Trophoblast cell (in vitro differentiated cells and primary cell): Measurements from ENCODE around the gene THEMIS2.
A peak's percentile ranks its signal among the peaks of the same experiment; 100 is the strongest.

Experiments
- DNase-seq, 2 donors: peaks; one replicate each; pipeline ENCODE4 v3.0.0-alpha.2; 2016
- H2AFZ ChIP-seq: 2 replicates; pipeline ENCODE4 v1.6.1; 2013; ENCODE audit warnings: low read length, moderate library complexity, mild to moderate bottlenecking; ENCODE audit not compliant: insufficient read depth, poor library complexity
- H2AK5ac ChIP-seq: 2 replicates; pipeline ENCODE4 v1.6.1; 2013; ENCODE audit warnings: mild to moderate bottlenecking, low read length
- H2BK120ac ChIP-seq: 2 replicates; pipeline ENCODE4 v1.6.1; 2013; ENCODE audit warnings: low read length, mild to moderate bottlenecking, moderate library complexity; ENCODE audit not compliant: insufficient read depth, poor library complexity
- H2BK12ac ChIP-seq: 2 replicates; pipeline ENCODE4 v1.6.1; 2013; ENCODE audit warnings: mild to moderate bottlenecking, low read length, moderate library complexity
- H2BK5ac ChIP-seq: 2 replicates; pipeline ENCODE4 v1.6.1; 2013; ENCODE audit warnings: low read length, low read depth, moderate library complexity, mild to moderate bottlenecking; ENCODE audit not compliant: poor library complexity
- H3K14ac ChIP-seq: 2 replicates; pipeline ENCODE4 v1.6.1; 2013; ENCODE audit warnings: mild to moderate bottlenecking, low read length
- H3K18ac ChIP-seq: 2 replicates; pipeline ENCODE4 v1.6.1; 2013; ENCODE audit warnings: mild to moderate bottlenecking, low read length
- H3K23ac ChIP-seq: 2 replicates; pipeline ENCODE4 v1.6.1; 2013; ENCODE audit warnings: low read length
- H3K27ac ChIP-seq: 2 replicates; pipeline ENCODE4 v1.5.1; 2013; ENCODE audit warnings: low read depth, mild to moderate bottlenecking, inconsistent platforms, low read length, moderate library complexity
- H3K27me3 ChIP-seq: 2 replicates; pipeline ENCODE4 v1.6.1; 2013; ENCODE audit warnings: inconsistent platforms, mild to moderate bottlenecking, low read length, moderate library complexity; ENCODE audit not compliant: insufficient read depth
- H3K36me3 ChIP-seq, 2 experiments: 1 replicate in 1 of 2; 2 replicates in 1 of 2; pipeline ENCODE4 v1.6.1; 2013; ENCODE audit warnings: low read length in 2 of 2, mild to moderate bottlenecking in 2 of 2, moderate library complexity in 1 of 2; ENCODE audit not compliant: insufficient read depth in 2 of 2, control insufficient read depth in 1 of 2
- H3K4ac ChIP-seq: 2 replicates; pipeline ENCODE4 v1.6.1; 2013; ENCODE audit warnings: low read depth, mild to moderate bottlenecking, low read length, moderate library complexity
- H3K4me1 ChIP-seq, 2 experiments: 1 replicate in 1 of 2; 2 replicates in 1 of 2; pipeline ENCODE4 v1.6.1; 2013; ENCODE audit warnings: low read length in 2 of 2, mild to moderate bottlenecking in 2 of 2, moderate library complexity in 1 of 2; ENCODE audit not compliant: insufficient read depth in 2 of 2, control insufficient read depth in 1 of 2
- H3K4me2 ChIP-seq: 2 replicates; pipeline ENCODE4 v1.6.1; 2013; ENCODE audit warnings: inconsistent platforms, mild to moderate bottlenecking, low read length, moderate library complexity
- H3K4me3 ChIP-seq: 2 replicates; pipeline ENCODE4 v1.5.1; 2013; ENCODE audit warnings: mild to moderate bottlenecking, low read depth, low read length, inconsistent platforms
- H3K79me1 ChIP-seq: one replicate; pipeline ENCODE4 v1.6.1; 2013; ENCODE audit warnings: low read length
- H3K79me2 ChIP-seq: 2 replicates; pipeline ENCODE4 v1.6.1; 2013; ENCODE audit warnings: low read length, mild to moderate bottlenecking; ENCODE audit not compliant: control insufficient read depth, insufficient read depth, poor library complexity
- H3K9ac ChIP-seq: 2 replicates; pipeline ENCODE4 v1.6.1; 2013; ENCODE audit warnings: mild to moderate bottlenecking, low read length
- H3K9me3 ChIP-seq: 2 replicates; pipeline ENCODE4 v1.6.1; 2013; ENCODE audit warnings: low read depth, mild to moderate bottlenecking, control low read depth, inconsistent platforms, low read length; ENCODE audit not compliant: insufficient read depth
- H4K12ac ChIP-seq: 2 replicates; pipeline ENCODE4 v1.6.1; 2013; ENCODE audit warnings: low read depth, mild to moderate bottlenecking, low read length, moderate library complexity
- H4K8ac ChIP-seq: 2 replicates; pipeline ENCODE4 v1.6.1; 2013; ENCODE audit warnings: low read depth, mild to moderate bottlenecking, low read length, moderate library complexity
- H4K91ac ChIP-seq: one replicate; pipeline ENCODE4 v1.6.1; 2013; ENCODE audit warnings: low read depth, mild to moderate bottlenecking, low read length, moderate library complexity
- WGBS: extraction: QIAGEN DNeasy Blood & Tissue Kit; methylation state at CpG from one replicate; pipeline ENCODE4 v1.1.7; 2013; ENCODE audit warnings: missing lambda C conversion rate; ENCODE audit not compliant: insufficient read length, insufficient coverage; ENCODE audit errors: extremely low coverage; 5-methylcytosine and 5-hydroxymethylcytosine counted together

The THEMIS2 gene

DNA sequence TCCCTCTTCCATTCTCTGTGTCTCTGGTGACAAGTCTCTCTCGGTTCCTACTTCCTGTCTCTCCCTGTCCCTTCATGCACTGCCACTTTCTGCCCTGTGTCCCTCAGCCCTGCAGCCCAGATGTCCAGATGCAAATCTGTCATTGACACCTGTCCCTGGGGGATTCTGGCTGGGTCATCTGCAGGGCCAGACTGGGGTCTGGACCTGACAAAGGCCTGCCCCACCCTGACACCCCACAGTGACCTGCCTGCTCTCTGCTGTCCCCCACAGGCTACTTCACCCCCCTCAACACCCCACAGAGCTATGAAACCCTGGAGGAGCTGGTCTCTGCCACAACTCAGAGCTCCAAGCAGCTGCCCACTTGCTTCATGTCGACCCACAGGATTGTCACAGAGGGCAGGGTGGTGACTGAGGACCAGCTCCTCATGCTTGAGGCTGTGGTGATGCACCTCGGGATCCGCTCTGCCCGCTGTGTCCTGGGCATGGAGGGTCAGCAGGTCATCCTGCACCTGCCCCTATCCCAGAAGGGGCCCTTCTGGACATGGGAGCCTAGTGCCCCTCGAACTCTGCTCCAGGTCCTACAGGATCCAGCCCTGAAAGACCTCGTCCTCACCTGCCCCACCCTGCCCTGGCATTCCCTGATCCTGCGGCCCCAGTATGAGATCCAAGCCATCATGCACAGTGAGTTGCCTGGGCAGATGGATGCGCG lies 7.2 kb downstream of the THEMIS2 start:
- H2AFZ ChIP-seq = no peak overlapping the region

DNA sequence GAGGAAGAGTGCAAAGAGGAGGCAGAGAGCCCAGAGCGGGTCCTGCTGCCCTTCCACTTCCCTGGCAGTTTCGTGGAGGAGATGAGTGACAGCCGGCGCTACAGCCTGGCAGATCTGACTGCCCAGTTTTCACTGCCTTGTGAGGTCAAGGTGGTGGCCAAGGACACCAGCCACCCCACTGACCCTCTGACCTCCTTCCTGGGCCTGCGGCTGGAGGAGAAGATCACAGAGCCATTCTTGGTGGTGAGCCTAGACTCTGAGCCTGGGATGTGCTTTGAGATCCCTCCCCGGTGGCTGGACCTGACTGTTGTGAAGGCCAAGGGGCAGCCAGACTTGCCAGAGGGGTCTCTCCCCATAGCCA lies 10.2 kb downstream of the THEMIS2 start:
- Histone ChIP-seq H2AK5ac (no peak overlapping the region), H3K79me1 (no peaks in the 10 kb centered on the region), H3K36me3 (peaks cover 0 to 8% of the 10 kb centered on the region in 2 experiments), H3K4me1 (no peaks in the 10 kb centered on the region), H3K9me3 (peaks cover 2% of the 10 kb centered on the region), H4K91ac (no peak overlapping the region), H2BK5ac (no peak overlapping the region), H3K79me2 (no peaks in the 10 kb centered on the region), H3K4me2 (no peak overlapping the region), H3K14ac (no peak overlapping the region), H3K9ac (no peak overlapping the region), H3K23ac (no peak overlapping the region), H4K12ac (no peak overlapping the region), H3K27me3 (no peaks in the 10 kb centered on the region), H3K18ac (no peak overlapping the region), H3K4me3 (no peak overlapping the region), H3K27ac (no peak overlapping the region), H3K4ac (no peak overlapping the region), H2BK12ac (no peak overlapping the region), H2AFZ (no peak overlapping the region), H4K8ac (no peak overlapping the region), H2BK120ac (no peak overlapping the region)
- WGBS = no CpG with 5 or more reads among the region's 6 CpGs
- no peak for DNase-seq

More for the DNA sequence above, 7.2 kb downstream of the THEMIS2 start:
- H3K14ac ChIP-seq = no peak overlapping the region
- no peaks in the 10 kb centered on the region for H3K79me2 ChIP-seq
- H3K4me3 ChIP-seq = no peak overlapping the region
- H4K91ac ChIP-seq = no peak overlapping the region
- H3K9me3 ChIP-seq = peaks cover 2% of the 10 kb centered on the region
- H2BK120ac ChIP-seq = no peak overlapping the region
- no peak overlapping the region for H3K27ac ChIP-seq
- no peak overlapping the region for H3K18ac ChIP-seq
- H3K4ac ChIP-seq = no peak overlapping the region
- no peak overlapping the region for H3K4me2 ChIP-seq
- no peak overlapping the region for H3K9ac ChIP-seq
- no peak overlapping the region for H4K12ac ChIP-seq
- H2BK5ac ChIP-seq = no peak overlapping the region
- no CpG with 5 or more reads among the region's 10 CpGs for WGBS
- no peaks in the 10 kb centered on the region for H3K27me3 ChIP-seq
- H3K23ac ChIP-seq = no peak overlapping the region
- no peak for DNase-seq
- peaks cover 0 to 5% of the 10 kb centered on the region in 2 experiments for H3K36me3 ChIP-seq
- H3K79me1 ChIP-seq = no peaks in the 10 kb centered on the region
- H4K8ac ChIP-seq = no peak overlapping the region
- no peaks in the 10 kb centered on the region for H3K4me1 ChIP-seq
- H2BK12ac ChIP-seq = no peak overlapping the region
- H2AK5ac ChIP-seq = no peak overlapping the region

DNA sequence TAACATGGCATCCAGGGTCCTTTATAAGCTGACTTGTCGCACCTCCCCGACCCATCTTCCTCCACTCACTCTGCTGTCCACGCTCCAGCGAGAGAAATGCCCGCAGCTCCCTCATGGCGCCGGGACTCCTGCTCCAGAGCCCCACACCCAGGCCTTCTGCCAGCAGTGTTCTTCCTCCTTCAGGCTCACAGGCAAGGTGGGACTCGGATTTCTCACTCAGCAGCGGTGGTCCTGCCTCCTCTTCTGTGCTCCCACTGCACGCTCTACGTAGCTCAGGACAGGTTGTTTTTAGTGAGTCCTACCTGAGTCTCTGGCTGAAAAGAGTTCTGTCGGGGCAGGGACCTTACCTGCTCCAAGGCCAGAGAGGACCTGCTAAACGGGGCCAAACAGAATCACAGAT lies 11.2 kb downstream of the THEMIS2 start:
- WGBS = no CpG with 5 or more reads among the region's 13 CpGs
- Histone ChIP-seq H2BK5ac (no peak overlapping the region), H3K14ac (no peak overlapping the region), H3K9ac (no peak overlapping the region), H2BK120ac (no peak overlapping the region), H2BK12ac (no peak overlapping the region), H3K27ac (no peak overlapping the region), H3K79me2 (no peaks in the 10 kb centered on the region), H3K4ac (no peak overlapping the region), H4K8ac (no peak overlapping the region), H2AFZ (no peak overlapping the region), H4K91ac (no peak overlapping the region), H4K12ac (no peak overlapping the region), H2AK5ac (no peak overlapping the region), H3K23ac (no peak overlapping the region), H3K36me3 (peaks cover 0 to 8% of the 10 kb centered on the region in 2 experiments), H3K9me3 (peaks cover 2% of the 10 kb centered on the region), H3K4me1 (no peaks in the 10 kb centered on the region), H3K4me3 (no peak overlapping the region), H3K27me3 (no peaks in the 10 kb centered on the region), H3K4me2 (no peak overlapping the region), H3K79me1 (no peaks in the 10 kb centered on the region), H3K18ac (no peak overlapping the region)
- no peak for DNase-seq

DNA sequence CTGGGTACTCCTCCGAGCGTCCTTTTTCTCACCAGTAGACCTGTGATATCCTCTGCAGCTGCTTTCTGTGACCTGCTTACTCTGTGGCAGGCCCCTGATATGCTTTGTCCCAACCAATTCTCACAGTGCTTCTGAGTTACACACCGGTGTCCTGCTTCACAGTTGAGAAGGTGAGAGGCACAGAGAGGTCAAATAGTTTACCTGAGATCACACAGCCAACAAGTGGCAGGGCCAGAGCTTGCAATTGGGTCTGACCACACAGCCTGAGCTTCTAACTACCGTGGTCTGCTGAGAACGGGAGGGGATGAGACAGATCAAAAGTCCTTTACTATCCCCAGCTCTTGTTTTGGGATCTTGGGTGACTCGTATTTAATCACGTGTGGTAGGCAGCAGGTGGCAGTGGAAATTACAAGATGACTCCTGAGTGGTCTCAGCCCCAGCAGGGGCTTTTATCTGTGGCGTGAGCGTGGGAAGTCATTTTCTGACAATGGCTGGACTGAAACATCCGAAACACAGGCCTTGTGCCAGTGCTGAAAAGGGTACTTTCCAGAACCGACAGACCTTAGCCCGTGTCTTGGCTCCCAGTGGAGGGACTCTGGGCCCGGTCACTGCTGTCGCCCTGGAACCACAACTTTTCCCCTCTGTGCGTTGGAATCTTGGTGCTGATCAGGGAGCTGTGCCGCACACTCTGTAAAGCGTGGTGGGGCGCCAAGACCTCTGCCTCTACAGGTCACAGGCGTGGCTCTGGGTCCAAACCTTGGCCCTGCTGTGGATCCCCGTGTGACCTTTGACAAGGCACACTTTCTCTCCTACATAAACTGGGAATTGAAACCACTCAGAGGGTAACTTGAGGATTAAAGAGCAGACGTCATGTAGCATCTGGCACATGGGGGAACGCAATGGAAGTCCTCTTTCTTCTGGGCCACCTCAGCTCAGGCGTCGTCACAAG lies 11.9 kb downstream of the THEMIS2 start:
- Histone ChIP-seq H3K9me3 (peaks cover 2% of the 10 kb centered on the region), H2AFZ (no peak overlapping the region), H3K27ac (no peak overlapping the region), H3K14ac (no peak overlapping the region), H4K91ac (no peak overlapping the region), H3K4ac (no peak overlapping the region), H4K12ac (no peak overlapping the region), H3K23ac (no peak overlapping the region), H2BK12ac (no peak overlapping the region), H3K27me3 (no peaks in the 10 kb centered on the region), H2BK5ac (no peak overlapping the region), H4K8ac (no peak overlapping the region), H3K9ac (no peak overlapping the region), H3K4me1 (no peaks in the 10 kb centered on the region), H2BK120ac (no peak overlapping the region), H3K79me1 (no peaks in the 10 kb centered on the region), H3K79me2 (no peaks in the 10 kb centered on the region), H3K4me2 (no peak overlapping the region), H3K4me3 (no peak overlapping the region), H2AK5ac (no peak overlapping the region), H3K36me3 (peaks cover 0 to 8% of the 10 kb centered on the region in 2 experiments), H3K18ac (no peak overlapping the region)
- WGBS = no CpG with 5 or more reads among the region's 24 CpGs
- DNase-seq = peak in 1 of 2 donors; percentile 10
